OCI-LY3 (cell line): ENCODE data around the gene PARD3.

Experiments used
- EZH2phosphoT487 ChIP-seq: fragments of 200-600 bp; shearing (Covaris generic); IDR thresholded peaks from 2 replicates; pipeline ENCODE4 v1.6.1; 2018; ENCODE audit warnings: antibody characterized with exemption, mixed run types, low read depth
- TF ChIP-seq, protein P1 (sequence below): fragments of 200-600, 300-600 bp; sonication (generic); IDR thresholded peaks from 2 replicates; pipeline ENCODE4 v1.5.1; 2014; ENCODE audit warnings: antibody characterized with exemption, low read length, low read depth

DNA sequence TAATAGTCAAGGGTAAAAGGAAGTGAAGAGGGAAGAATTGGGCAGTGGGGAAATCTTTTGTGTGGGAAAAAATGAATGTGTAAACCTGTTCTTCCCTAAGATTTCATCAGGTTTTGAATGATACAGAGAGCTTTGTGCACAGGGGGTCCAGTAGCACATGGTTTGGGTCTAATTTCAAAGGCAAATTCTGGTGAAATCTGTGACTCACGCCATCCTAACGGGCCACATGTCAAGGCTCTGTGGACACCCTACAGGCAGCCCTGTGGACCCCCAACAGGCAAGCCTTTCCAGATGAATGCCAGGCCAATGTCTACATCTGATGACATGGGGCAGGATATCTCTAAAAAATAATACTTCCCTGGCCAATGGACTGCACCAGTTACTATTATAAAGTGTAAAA, 309.8 kb downstream of the PARD3 start:
- TF ChIP-seq, protein P1, sequence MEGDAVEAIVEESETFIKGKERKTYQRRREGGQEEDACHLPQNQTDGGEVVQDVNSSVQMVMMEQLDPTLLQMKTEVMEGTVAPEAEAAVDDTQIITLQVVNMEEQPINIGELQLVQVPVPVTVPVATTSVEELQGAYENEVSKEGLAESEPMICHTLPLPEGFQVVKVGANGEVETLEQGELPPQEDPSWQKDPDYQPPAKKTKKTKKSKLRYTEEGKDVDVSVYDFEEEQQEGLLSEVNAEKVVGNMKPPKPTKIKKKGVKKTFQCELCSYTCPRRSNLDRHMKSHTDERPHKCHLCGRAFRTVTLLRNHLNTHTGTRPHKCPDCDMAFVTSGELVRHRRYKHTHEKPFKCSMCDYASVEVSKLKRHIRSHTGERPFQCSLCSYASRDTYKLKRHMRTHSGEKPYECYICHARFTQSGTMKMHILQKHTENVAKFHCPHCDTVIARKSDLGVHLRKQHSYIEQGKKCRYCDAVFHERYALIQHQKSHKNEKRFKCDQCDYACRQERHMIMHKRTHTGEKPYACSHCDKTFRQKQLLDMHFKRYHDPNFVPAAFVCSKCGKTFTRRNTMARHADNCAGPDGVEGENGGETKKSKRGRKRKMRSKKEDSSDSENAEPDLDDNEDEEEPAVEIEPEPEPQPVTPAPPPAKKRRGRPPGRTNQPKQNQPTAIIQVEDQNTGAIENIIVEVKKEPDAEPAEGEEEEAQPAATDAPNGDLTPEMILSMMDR, result no peak
- TF ChIP-seq EZH2phosphoT487, result no peak
